H7 (cell line): ENCODE data around the gene TFDP2. TPM values are rescaled to one million over a fixed set of nuclear protein-coding genes. Genes with fewer than 3 reads are reported as not detected.

ENCODE experiments used
- DNase-seq: peaks from one replicate; pipeline ENCODE4 v3.0.0; 2012
- H3K27me3 ChIP-seq: 2 replicates; pipeline ENCODE4 v1.6.0; 2011; ENCODE audit warnings: mild to moderate bottlenecking, low read length; ENCODE audit not compliant: control insufficient read depth, insufficient read depth
- H3K36me3 ChIP-seq: replicated peaks from 2 replicates; pipeline ENCODE4 v1.5.1; 2011; ENCODE audit warnings: low read length; ENCODE audit not compliant: control insufficient read depth, insufficient read depth
- H3K4me3 ChIP-seq: 2 replicates; pipeline ENCODE4 v1.5.1; 2011; ENCODE audit warnings: low read depth, mild to moderate bottlenecking, control low read depth, low read length, moderate library complexity; ENCODE audit not compliant: insufficient read depth
- total RNA-seq: library from RNA; depleted of rRNA; stranded (reverse); fragments of >200 nt; shearing (Covaris generic); gene quantifications from 2 replicates; pipeline ENCODE4 v1.2.3, GENCODE V29; 2014; rRNA removed

Gene TFDP2
- total RNA-seq, 1 experiment from 2014 or later, result 66.2 TPM

DNA sequence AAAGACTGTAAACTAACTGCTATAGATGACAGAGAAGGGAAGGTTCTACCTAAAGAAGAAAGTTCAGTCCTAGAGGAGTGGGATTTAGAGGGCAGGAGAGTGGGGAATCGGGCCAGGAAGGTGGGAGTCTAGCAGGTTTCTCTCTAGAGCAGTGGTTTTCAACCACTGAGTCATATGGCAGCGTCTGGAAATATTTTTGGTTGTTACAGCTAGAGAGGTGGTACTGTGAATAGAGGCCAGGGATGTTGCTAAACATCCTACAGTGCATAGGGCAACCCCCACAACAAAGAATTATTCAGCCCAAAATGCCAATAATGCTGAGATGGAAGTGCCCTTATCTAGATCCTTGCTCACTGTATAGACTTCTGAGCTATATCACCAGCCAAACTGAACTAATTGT lies 244.2 kb downstream of the TFDP2 start:
- no peak for DNase-seq
- no peaks in the 10 kb centered on the region for H3K27me3 ChIP-seq
- H3K36me3 ChIP-seq, result peaks cover 14% of the 10 kb centered on the region
- no peak overlapping the region for H3K4me3 ChIP-seq

- DNase-seq, result no peak
- Histone ChIP-seq H3K27me3 (no peaks in the 10 kb centered on the region), H3K36me3 (peaks cover 14% of the 10 kb centered on the region), H3K4me3 (no peak overlapping the region)
These were observed 245.1 kb downstream of the TFDP2 start for GRCh38 chr3:141904203-141904602.

- no peak for DNase-seq
- peaks cover 7% of the 10 kb centered on the region for H3K36me3 ChIP-seq
- no peak overlapping the region for H3K4me3 ChIP-seq
These were observed 247.4 kb downstream of the TFDP2 start for GRCh38 chr3:141901914-141902313.

GRCh38 chr3:141900343-141900742 lies 249.0 kb downstream of the TFDP2 start:
- Histone ChIP-seq H3K27me3 (no peaks in the 10 kb centered on the region), H3K36me3 (peaks cover 7% of the 10 kb centered on the region), H3K4me3 (no peak overlapping the region)
- DNase-seq, result no peak

More at GRCh38 chr3:141901914-141902313, 247.4 kb downstream of the TFDP2 start:
- no peaks in the 10 kb centered on the region for H3K27me3 ChIP-seq

DNA sequence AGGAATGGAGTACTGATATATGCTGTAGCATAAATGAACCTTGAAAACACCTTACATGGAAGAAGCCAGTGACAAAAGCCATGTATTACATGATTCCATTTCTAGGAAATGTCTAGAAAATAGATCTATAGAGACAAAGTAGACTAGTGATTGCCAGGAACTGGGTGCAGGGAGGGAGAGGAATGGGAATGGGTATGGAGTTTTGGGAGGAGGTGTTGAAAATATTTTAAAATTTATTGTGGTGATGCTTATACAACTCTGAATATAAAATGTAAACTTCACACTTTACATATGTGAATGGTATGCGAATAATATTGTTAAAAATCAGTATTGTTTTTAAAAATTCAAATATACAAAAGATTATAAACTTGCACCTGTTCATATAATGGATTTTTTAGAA lies 250.4 kb downstream of the TFDP2 start:
- H3K27me3 ChIP-seq, result no peaks in the 10 kb centered on the region
- peaks cover 7% of the 10 kb centered on the region for H3K36me3 ChIP-seq
- DNase-seq, result no peak
- no peak overlapping the region for H3K4me3 ChIP-seq

GRCh38 chr3:141895731-141896130 lies 253.6 kb downstream of the TFDP2 start:
- Histone ChIP-seq H3K27me3 (no peaks in the 10 kb centered on the region), H3K36me3 (peaks cover 6% of the 10 kb centered on the region), H3K4me3 (no peak overlapping the region)
- no peak for DNase-seq

- H3K36me3 ChIP-seq, result peaks cover 3% of the 10 kb centered on the region
- no peaks in the 10 kb centered on the region for H3K27me3 ChIP-seq
- no peak overlapping the region for H3K4me3 ChIP-seq
- no peak for DNase-seq
These were observed 254.7 kb downstream of the TFDP2 start for GRCh38 chr3:141894524-141895176.

Other genes with a start within 250 kb of the TFDP2 start
- gene GK5, start 76.0 kb upstream of the TFDP2 start, total RNA-seq, result 6.6 and 7.2 TPM in 2 replicates